WTC11 (cell line): Measurements from ENCODE around the gene MSX1. TPM values are rescaled to one million over a fixed set of nuclear protein-coding genes. Genes with fewer than 3 reads are reported as not detected.

Source experiments
- ATAC-seq: fragments of 200-7000 bp; cut with Tn5 transposase; 2 replicates; pipeline ENCODE4 v1.10.0; 2021; ENCODE audit warnings: mild to moderate bottlenecking, moderate library complexity
- CTCF ChIA-PET: fragments of 300-600 bp; sonication (Branson Sonifier 250); formaldehyde crosslinking; loops from one replicate; lab custom pipeline; 2021; ENCODE audit warnings: antibody characterized with exemption; lab: Charles Lee
- POLR2A ChIA-PET: fragments of 350-600 bp; sonication (Branson Sonifier 250); formaldehyde crosslinking; loops from one replicate; lab custom pipeline; 2021; ENCODE audit warnings: antibody characterized with exemption; lab: Charles Lee
- DNase-seq: peaks from one replicate; pipeline ENCODE4 v3.0.0; 2021; ENCODE audit warnings: low spot score
- H3K27ac Mint-ChIP-seq: 2 replicates; pipeline ENCODE4 v1.8.0; 2021; ENCODE audit warnings: mixed read lengths
- H3K27me3 Mint-ChIP-seq: 2 replicates; pipeline ENCODE4 v1.8.0; 2021; ENCODE audit warnings: low read depth, mild to moderate bottlenecking, moderate library complexity, mixed read lengths
- H3K36me3 Mint-ChIP-seq: 2 replicates; pipeline ENCODE4 v1.8.0; 2021; ENCODE audit warnings: mixed read lengths
- H3K4me1 Mint-ChIP-seq: 2 replicates; pipeline ENCODE4 v1.8.0; 2022; ENCODE audit warnings: mixed read lengths
- H3K4me3 Mint-ChIP-seq: 2 replicates; pipeline ENCODE4 v1.8.0; 2021; ENCODE audit warnings: mild to moderate bottlenecking, moderate library complexity, mixed read lengths
- H3K9me3 Mint-ChIP-seq: 2 replicates; pipeline ENCODE4 v1.8.0; 2021; ENCODE audit warnings: mixed read lengths
- ATF1 ChIP-seq: sonication (generic); formaldehyde crosslinking; IDR thresholded peaks from 2 replicates; pipeline ENCODE4 v1.8.1; 2023; ENCODE audit warnings: mild to moderate bottlenecking, moderate library complexity, missing genetic modification reagents
- ETV6 ChIP-seq: sonication (generic); formaldehyde crosslinking; IDR thresholded peaks from 2 replicates; pipeline ENCODE4 v1.8.1; 2022; ENCODE audit warnings: mild to moderate bottlenecking, missing genetic modification reagents
- GTF2I ChIP-seq: fragments of 250-450 bp; sonication (Bioruptor Pico); conservative IDR thresholded peaks from 2 replicates; pipeline ENCODE4 v1.4.0; 2021; ENCODE audit warnings: mild to moderate bottlenecking
- KAT7 ChIP-seq: sonication (generic); formaldehyde crosslinking; IDR thresholded peaks from 2 replicates; pipeline ENCODE4 v1.8.1; 2023; ENCODE audit warnings: missing genetic modification reagents, mild to moderate bottlenecking, borderline replicate concordance
- NR1H2 ChIP-seq: sonication (generic); formaldehyde crosslinking; IDR thresholded peaks from 2 replicates; pipeline ENCODE4 v1.9.0; 2021; ENCODE audit warnings: mild to moderate bottlenecking, moderate library complexity, missing genetic modification reagents
- RORB ChIP-seq: fragments of 250-450 bp; sonication (Bioruptor Pico); IDR thresholded peaks from 2 replicates; pipeline ENCODE4 v1.9.0; 2021; ENCODE audit warnings: mild to moderate bottlenecking
- SMAD4 ChIP-seq: sonication (generic); formaldehyde crosslinking; IDR thresholded peaks from 2 replicates; pipeline ENCODE4 v1.8.0; 2022; ENCODE audit warnings: mild to moderate bottlenecking, missing genetic modification reagents
- TEAD1 ChIP-seq: sonication (generic); formaldehyde crosslinking; IDR thresholded peaks from 2 replicates; pipeline ENCODE4 v1.8.0; 2022; ENCODE audit warnings: mild to moderate bottlenecking, missing genetic modification reagents
- TEAD4 ChIP-seq: sonication (generic); formaldehyde crosslinking; IDR thresholded peaks from 2 replicates; pipeline ENCODE4 v1.8.0; 2022; ENCODE audit warnings: mild to moderate bottlenecking, missing genetic modification reagents
- TP53 ChIP-seq: sonication (generic); formaldehyde crosslinking; IDR thresholded peaks from 2 replicates; pipeline ENCODE4 v1.8.1; 2023; ENCODE audit warnings: mild to moderate bottlenecking, missing genetic modification reagents
- ZNF396 ChIP-seq: fragments of 250-450 bp; sonication (Bioruptor Pico); IDR thresholded peaks from 2 replicates; pipeline ENCODE4 v1.8.0; 2021; ENCODE audit warnings: mild to moderate bottlenecking, moderate library complexity, borderline replicate concordance
- ZNF423 ChIP-seq: fragments of 250-450 bp; sonication (Bioruptor Pico); IDR thresholded peaks from 2 replicates; pipeline ENCODE4 v2.1.2; 2022; ENCODE audit warnings: mild to moderate bottlenecking, moderate library complexity
- ZNF671 ChIP-seq: fragments of 250-450 bp; sonication (Bioruptor Pico); IDR thresholded peaks from 2 replicates; pipeline ENCODE4 v1.8.0; 2021; ENCODE audit warnings: mild to moderate bottlenecking
- total RNA-seq: library from RNA; stranded (reverse); gene quantifications from 3 replicates; pipeline ENCODE4 v1.2.3, GENCODE V29; 2021
- TF ChIP-seq, protein P1 (sequence below): sonication (generic); formaldehyde crosslinking; IDR thresholded peaks from 2 replicates; pipeline ENCODE4 v1.8.0; 2023; ENCODE audit warnings: mild to moderate bottlenecking, missing genetic modification reagents
- TF ChIP-seq, protein P2 (sequence below): fragments of 250-450 bp; sonication (Bioruptor Pico); IDR thresholded peaks from 2 replicates; pipeline ENCODE4 v1.9.0; 2021; ENCODE audit warnings: mild to moderate bottlenecking
- TF ChIP-seq, protein P3 (sequence below): sonication (generic); formaldehyde crosslinking; IDR thresholded peaks from 2 replicates; pipeline ENCODE4 v1.8.1; 2023; ENCODE audit warnings: mild to moderate bottlenecking, missing genetic modification reagents, moderate library complexity
- TF ChIP-seq, protein P4 (sequence below): sonication (generic); formaldehyde crosslinking; IDR thresholded peaks from 2 replicates; pipeline ENCODE4 v1.8.1; 2023; ENCODE audit warnings: mild to moderate bottlenecking, missing genetic modification reagents
- TF ChIP-seq, protein P5 (sequence below): sonication (generic); formaldehyde crosslinking; IDR thresholded peaks from 2 replicates; pipeline ENCODE4 v1.8.0; 2022; ENCODE audit warnings: mild to moderate bottlenecking, missing genetic modification reagents
- TF ChIP-seq, protein P6 (sequence below): sonication (generic); formaldehyde crosslinking; IDR thresholded peaks from 2 replicates; pipeline ENCODE4 v1.8.1; 2023; ENCODE audit warnings: mild to moderate bottlenecking, moderate library complexity, missing genetic modification reagents
- TF ChIP-seq, protein P7 (sequence below): sonication (generic); formaldehyde crosslinking; IDR thresholded peaks from 2 replicates; pipeline ENCODE4 v1.8.1; 2022; ENCODE audit warnings: mild to moderate bottlenecking, missing genetic modification reagents, moderate library complexity, borderline replicate concordance

Gene MSX1
- total RNA-seq, 1 experiment from 2014 or later = 0.28 TPM

DNA sequence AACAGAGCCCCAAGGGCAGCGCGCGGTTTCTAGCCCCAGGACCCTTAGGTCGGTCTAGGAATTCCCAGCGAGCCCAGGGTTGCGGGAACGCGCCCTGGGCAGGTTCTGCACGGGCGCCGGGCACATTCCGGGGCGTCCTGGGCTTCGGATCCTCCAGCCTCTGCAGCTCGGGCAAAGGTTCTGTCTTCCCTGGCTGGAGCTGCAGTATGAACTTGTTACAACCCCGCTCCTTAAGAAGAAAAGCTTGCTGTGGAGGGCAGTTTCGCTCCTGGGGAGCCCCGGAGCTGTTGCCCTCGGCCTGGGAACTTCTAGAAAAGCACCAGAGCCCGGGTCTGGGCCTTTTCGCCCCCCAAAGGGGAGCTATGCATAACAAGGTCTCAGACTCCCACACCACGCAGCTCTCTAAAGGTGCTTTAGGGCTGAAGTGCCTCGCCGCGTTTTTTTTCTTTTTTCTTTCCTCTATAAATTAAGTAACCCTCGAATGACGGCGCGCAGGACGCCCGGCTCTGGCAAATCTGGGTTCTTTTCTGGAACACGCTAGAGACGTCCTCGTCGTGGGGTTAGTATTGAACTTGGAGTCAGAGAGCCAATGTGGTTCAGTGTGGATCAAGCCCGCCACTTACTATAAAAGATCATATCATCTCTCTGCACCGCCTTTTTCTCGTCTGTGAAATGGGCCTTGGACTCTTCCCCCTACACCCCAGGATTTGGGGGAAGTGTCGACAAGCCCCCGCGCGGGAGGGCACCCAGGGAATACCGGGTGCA, 5.7 kb downstream of the MSX1 start:
- Mint-ChIP-seq H3K36me3 (peaks cover 7% of the 10 kb centered on the region), H3K4me3 (peak overlapping the region; percentile 35; the same call in 1 of the 2 replicates), H3K9me3 (no peaks in the 10 kb centered on the region), H3K27ac (no peak overlapping the region), H3K27me3 (no peaks in the 10 kb centered on the region; the same call in 1 of the 2 replicates), H3K4me1 (peaks cover 55% of the 10 kb centered on the region)
- TF ChIP-seq TP53 (CRISPR knock-in tag) (no peak), KAT7 (CRISPR knock-in tag) (no peak), ZNF423 (CRISPR knock-in tag) (no peak)
- TF ChIP-seq, protein P1, sequence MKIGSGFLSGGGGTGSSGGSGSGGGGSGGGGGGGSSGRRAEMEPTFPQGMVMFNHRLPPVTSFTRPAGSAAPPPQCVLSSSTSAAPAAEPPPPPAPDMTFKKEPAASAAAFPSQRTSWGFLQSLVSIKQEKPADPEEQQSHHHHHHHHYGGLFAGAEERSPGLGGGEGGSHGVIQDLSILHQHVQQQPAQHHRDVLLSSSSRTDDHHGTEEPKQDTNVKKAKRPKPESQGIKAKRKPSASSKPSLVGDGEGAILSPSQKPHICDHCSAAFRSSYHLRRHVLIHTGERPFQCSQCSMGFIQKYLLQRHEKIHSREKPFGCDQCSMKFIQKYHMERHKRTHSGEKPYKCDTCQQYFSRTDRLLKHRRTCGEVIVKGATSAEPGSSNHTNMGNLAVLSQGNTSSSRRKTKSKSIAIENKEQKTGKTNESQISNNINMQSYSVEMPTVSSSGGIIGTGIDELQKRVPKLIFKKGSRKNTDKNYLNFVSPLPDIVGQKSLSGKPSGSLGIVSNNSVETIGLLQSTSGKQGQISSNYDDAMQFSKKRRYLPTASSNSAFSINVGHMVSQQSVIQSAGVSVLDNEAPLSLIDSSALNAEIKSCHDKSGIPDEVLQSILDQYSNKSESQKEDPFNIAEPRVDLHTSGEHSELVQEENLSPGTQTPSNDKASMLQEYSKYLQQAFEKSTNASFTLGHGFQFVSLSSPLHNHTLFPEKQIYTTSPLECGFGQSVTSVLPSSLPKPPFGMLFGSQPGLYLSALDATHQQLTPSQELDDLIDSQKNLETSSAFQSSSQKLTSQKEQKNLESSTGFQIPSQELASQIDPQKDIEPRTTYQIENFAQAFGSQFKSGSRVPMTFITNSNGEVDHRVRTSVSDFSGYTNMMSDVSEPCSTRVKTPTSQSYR (CRISPR knock-in tag) = no peak
- DNase-seq = peak; percentile 47
- POLR2A ChIA-PET = interaction anchor here (1.0 kb wide), 1 partner anchor 198 kb away, joined by 3 read pairs; no protein-coding TSS in a partner anchor
- peak; percentile 4; the same call in 1 of the 2 replicates for ATAC-seq
- CTCF ChIA-PET = interaction anchor here (0.6 to 1.2 kb wide), 3 partner anchors 10 to 271 kb away, joined by 3 to 4 read pairs (median 3); no protein-coding TSS in a partner anchor

DNA sequence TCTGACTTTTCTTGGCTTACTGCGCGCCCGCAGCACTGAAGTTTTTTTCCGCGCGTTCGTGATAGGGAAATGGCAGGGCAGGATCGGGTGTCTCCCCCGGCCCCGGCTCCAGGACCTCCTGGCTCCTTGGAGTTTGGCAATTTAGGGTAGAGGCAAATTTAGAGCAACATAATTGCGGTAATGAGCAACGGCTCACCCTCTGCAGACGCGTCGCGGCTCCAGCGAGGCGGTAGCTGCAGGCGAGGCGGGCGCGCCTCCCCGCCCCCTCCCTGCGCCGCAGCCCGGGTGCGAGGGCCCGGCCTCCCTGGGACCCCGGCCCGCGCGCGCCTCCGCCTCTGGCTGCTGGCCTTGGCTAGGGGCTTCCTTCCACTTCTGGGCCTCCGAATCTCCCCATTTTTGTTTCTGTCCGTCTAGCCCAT, 6.2 kb downstream of the MSX1 start:
- Mint-ChIP-seq H3K9me3 (no peaks in the 10 kb centered on the region), H3K36me3 (peaks cover 7% of the 10 kb centered on the region)
- POLR2A ChIA-PET = no interaction called here
- CTCF ChIA-PET = interaction anchor here (1.0 to 2.1 kb wide), 2 partner anchors 12 to 198 kb away, joined by 3 to 12 read pairs; no protein-coding TSS in a partner anchor
- TF ChIP-seq, protein P2, sequence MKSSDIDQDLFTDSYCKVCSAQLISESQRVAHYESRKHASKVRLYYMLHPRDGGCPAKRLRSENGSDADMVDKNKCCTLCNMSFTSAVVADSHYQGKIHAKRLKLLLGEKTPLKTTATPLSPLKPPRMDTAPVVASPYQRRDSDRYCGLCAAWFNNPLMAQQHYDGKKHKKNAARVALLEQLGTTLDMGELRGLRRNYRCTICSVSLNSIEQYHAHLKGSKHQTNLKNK (CRISPR knock-in tag) = no peak
- TF ChIP-seq, protein P3, sequence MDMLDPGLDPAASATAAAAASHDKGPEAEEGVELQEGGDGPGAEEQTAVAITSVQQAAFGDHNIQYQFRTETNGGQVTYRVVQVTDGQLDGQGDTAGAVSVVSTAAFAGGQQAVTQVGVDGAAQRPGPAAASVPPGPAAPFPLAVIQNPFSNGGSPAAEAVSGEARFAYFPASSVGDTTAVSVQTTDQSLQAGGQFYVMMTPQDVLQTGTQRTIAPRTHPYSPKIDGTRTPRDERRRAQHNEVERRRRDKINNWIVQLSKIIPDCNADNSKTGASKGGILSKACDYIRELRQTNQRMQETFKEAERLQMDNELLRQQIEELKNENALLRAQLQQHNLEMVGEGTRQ (CRISPR knock-in tag) = no peak
- TF ChIP-seq ZNF396 (CRISPR knock-in tag) = no peak
- no peak for TF ChIP-seq TEAD1
- TF ChIP-seq ATF1 = no peak
- TF ChIP-seq, protein P4, sequence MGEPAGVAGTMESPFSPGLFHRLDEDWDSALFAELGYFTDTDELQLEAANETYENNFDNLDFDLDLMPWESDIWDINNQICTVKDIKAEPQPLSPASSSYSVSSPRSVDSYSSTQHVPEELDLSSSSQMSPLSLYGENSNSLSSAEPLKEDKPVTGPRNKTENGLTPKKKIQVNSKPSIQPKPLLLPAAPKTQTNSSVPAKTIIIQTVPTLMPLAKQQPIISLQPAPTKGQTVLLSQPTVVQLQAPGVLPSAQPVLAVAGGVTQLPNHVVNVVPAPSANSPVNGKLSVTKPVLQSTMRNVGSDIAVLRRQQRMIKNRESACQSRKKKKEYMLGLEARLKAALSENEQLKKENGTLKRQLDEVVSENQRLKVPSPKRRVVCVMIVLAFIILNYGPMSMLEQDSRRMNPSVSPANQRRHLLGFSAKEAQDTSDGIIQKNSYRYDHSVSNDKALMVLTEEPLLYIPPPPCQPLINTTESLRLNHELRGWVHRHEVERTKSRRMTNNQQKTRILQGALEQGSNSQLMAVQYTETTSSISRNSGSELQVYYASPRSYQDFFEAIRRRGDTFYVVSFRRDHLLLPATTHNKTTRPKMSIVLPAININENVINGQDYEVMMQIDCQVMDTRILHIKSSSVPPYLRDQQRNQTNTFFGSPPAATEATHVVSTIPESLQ (CRISPR knock-in tag) = no peak
- no peak for TF ChIP-seq ZNF671 (CRISPR knock-in tag)
- TF ChIP-seq, protein P5, sequence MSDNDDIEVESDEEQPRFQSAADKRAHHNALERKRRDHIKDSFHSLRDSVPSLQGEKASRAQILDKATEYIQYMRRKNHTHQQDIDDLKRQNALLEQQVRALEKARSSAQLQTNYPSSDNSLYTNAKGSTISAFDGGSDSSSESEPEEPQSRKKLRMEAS (CRISPR knock-in tag) = no peak
- TF ChIP-seq, all 79 proteins: peak for 0
- no peak overlapping the region for H3K27ac Mint-ChIP-seq
- H3K27me3 Mint-ChIP-seq = no peaks in the 10 kb centered on the region; the same call in 1 of the 2 replicates
- H3K4me1 Mint-ChIP-seq = peaks cover 57% of the 10 kb centered on the region
- H3K4me3 Mint-ChIP-seq = peak overlapping the region; percentile 72
- ATAC-seq = no peak
- DNase-seq = no peak

DNA sequence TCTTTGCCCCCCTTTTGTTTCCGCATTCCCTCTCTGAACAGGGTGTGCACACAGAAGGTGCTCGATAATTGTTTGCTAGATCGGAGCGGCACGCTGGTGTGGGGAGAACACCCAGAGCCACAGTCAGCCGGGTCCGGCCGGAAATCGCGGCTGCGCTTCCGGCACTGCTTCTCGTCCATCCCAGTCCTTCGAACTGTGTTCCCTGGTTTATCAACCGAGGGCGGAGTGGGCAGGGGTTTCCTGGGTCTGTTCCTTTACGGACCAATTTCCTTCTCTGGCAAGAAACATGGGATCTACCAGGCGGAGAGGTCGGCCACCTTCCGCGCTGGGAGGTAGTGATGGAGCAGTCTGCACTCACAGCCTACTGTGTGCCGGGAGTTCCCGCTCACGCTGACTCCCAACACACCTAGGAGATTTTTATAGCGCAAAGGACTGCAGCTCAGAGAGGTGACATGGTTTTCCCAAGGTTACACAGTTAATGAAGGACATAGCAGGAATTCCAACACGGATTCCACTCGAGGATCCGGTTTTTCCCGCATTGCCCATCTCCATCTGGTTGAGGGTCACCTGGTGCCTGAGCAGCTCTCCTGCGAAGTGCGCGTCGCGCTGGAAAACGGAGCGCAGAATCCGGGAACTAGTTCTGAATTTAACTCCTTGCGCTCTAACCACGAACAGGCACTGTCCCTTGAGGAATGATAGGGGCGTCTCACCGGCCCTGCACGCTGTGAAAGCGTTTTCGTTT, 6.8 kb downstream of the MSX1 start:
- Mint-ChIP-seq H3K27me3 (no peaks in the 10 kb centered on the region; the same call in 1 of the 2 replicates), H3K4me3 (peak overlapping the region; percentile 72)
- TF ChIP-seq, protein P6, sequence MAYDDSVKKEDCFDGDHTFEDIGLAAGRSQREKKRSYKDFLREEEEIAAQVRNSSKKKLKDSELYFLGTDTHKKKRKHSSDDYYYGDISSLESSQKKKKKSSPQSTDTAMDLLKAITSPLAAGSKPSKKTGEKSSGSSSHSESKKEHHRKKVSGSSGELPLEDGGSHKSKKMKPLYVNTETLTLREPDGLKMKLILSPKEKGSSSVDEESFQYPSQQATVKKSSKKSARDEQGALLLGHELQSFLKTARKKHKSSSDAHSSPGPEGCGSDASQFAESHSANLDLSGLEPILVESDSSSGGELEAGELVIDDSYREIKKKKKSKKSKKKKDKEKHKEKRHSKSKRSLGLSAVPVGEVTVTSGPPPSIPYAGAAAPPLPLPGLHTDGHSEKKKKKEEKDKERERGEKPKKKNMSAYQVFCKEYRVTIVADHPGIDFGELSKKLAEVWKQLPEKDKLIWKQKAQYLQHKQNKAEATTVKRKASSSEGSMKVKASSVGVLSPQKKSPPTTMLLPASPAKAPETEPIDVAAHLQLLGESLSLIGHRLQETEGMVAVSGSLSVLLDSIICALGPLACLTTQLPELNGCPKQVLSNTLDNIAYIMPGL (CRISPR knock-in tag) = no peak
- no peak for TF ChIP-seq TEAD1
- TF ChIP-seq GTF2I (CRISPR knock-in tag) = no peak
- TF ChIP-seq RORB (CRISPR knock-in tag) = no peak
- TF ChIP-seq ETV6 (CRISPR knock-in tag) = no peak
- no peak for TF ChIP-seq SMAD4 (CRISPR knock-in tag)
- TF ChIP-seq TEAD4 = no peak
- TF ChIP-seq NR1H2 (CRISPR knock-in tag) = no peak
- TF ChIP-seq, protein P7, sequence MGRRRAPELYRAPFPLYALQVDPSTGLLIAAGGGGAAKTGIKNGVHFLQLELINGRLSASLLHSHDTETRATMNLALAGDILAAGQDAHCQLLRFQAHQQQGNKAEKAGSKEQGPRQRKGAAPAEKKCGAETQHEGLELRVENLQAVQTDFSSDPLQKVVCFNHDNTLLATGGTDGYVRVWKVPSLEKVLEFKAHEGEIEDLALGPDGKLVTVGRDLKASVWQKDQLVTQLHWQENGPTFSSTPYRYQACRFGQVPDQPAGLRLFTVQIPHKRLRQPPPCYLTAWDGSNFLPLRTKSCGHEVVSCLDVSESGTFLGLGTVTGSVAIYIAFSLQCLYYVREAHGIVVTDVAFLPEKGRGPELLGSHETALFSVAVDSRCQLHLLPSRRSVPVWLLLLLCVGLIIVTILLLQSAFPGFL (CRISPR knock-in tag) = no peak

More for the DNA sequence above, 6.8 kb downstream of the MSX1 start:
- ChIA-PET CTCF (interaction anchor here (1.0 to 2.1 kb wide), 7 partner anchors 8 to 199 kb away, joined by 3 to 12 read pairs (median 5); no protein-coding TSS in a partner anchor), POLR2A (no interaction called here)
- ATAC-seq (peak; percentile 3; the same call in 1 of the 2 replicates), DNase-seq (no peak)
- Mint-ChIP-seq H3K27ac (no peak overlapping the region), H3K9me3 (no peaks in the 10 kb centered on the region), H3K36me3 (peaks cover 7% of the 10 kb centered on the region), H3K4me1 (peaks cover 58% of the 10 kb centered on the region)
